Right lobe of liver (tissue), 4 donors: ENCODE results near the gene PSMD6.

Experiments
- POLR2A ChIP-seq: fragments of 450-650 bp; IDR thresholded peaks from one replicate; pipeline ENCODE4 v1.6.1; 2017; ENCODE audit warnings: antibody characterized with exemption, mild to moderate bottlenecking
- TF ChIP-seq, protein P1 (sequence below), 4 donors: fragments of 200-600 bp in 3 of 4; fragments of 450-650 bp in 1 of 4; IDR thresholded peaks; one replicate each; pipeline versions ENCODE4 v1.5.1 to v1.8.0; 2016 to 2022; ENCODE audit warnings: antibody characterized with exemption in 4 of 4, mild to moderate bottlenecking in 2 of 4
- donor health status: DM: no; HTN: no; CAD: no.
- donor health status: DM: no; HTN: no; CAD: no.
- donor health status: DM: no; HTN: yes; CAD: no.

DNA sequence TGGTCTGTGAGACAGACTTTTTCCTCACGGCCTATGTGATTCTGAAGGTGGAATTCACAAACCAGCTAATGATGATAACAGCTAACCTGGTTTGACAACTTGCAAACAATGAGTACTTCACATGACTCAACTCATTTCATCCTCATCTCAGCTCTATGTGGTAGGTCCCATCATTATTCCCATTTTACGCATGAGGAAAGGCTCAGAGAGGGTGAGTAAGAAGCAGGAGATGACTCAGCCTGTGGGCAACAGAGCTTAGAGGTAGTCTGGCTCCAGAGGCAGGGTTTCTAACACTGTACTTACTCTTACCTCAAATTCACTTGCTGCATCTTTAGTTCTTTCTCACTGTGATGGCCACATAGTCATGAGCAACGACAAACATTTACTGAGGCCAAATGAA lies 25.8 kb upstream of the PSMD6 start:
- TF ChIP-seq, protein P1, sequence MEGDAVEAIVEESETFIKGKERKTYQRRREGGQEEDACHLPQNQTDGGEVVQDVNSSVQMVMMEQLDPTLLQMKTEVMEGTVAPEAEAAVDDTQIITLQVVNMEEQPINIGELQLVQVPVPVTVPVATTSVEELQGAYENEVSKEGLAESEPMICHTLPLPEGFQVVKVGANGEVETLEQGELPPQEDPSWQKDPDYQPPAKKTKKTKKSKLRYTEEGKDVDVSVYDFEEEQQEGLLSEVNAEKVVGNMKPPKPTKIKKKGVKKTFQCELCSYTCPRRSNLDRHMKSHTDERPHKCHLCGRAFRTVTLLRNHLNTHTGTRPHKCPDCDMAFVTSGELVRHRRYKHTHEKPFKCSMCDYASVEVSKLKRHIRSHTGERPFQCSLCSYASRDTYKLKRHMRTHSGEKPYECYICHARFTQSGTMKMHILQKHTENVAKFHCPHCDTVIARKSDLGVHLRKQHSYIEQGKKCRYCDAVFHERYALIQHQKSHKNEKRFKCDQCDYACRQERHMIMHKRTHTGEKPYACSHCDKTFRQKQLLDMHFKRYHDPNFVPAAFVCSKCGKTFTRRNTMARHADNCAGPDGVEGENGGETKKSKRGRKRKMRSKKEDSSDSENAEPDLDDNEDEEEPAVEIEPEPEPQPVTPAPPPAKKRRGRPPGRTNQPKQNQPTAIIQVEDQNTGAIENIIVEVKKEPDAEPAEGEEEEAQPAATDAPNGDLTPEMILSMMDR (IDR thresholded peaks at IDR 0.05), result no peak
- no peak for TF ChIP-seq POLR2A
